Fibroblast of pulmonary artery (primary cell): ENCODE data around the gene WDR75.

Experiments used
- DNase-seq: peaks from one replicate; pipeline ENCODE4 v3.0.0-alpha.2; 2010; ENCODE audit warnings: low read depth
- H3K4me3 ChIP-seq: replicated peaks from 2 replicates; pipeline ENCODE4 v1.5.1; 2011; ENCODE audit warnings: low read depth, mild to moderate bottlenecking, control low read depth, low read length, moderate library complexity
- TF ChIP-seq, protein P1 (sequence below): IDR thresholded peaks from 2 replicates; pipeline ENCODE4 v1.5.1; 2011; ENCODE audit warnings: mild to moderate bottlenecking, control low read depth, low read length, inconsistent platforms; ENCODE audit errors: missing control alignments

The WDR75 gene

DNA sequence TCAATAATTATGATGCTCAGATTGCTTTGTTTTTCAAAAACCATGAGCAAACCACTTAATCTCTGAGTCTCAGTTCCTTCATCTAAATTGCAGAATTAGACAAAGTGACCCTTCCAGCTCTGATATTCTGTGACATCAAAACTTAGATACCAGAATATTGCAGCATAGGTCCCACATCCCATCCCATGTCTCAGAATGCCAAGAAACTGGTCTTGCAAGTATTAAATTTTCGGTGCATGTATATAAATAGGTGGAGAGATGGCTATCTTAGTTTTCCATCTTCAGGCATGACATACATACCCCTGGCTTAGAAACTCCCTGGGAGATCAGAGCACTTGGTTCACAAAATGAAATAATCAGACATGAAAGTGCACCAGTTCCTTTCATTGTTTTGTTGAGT is 39.8 kb downstream of the WDR75 start:
- no peak for DNase-seq
- no peak overlapping the region for H3K4me3 ChIP-seq
- TF ChIP-seq, protein P1, sequence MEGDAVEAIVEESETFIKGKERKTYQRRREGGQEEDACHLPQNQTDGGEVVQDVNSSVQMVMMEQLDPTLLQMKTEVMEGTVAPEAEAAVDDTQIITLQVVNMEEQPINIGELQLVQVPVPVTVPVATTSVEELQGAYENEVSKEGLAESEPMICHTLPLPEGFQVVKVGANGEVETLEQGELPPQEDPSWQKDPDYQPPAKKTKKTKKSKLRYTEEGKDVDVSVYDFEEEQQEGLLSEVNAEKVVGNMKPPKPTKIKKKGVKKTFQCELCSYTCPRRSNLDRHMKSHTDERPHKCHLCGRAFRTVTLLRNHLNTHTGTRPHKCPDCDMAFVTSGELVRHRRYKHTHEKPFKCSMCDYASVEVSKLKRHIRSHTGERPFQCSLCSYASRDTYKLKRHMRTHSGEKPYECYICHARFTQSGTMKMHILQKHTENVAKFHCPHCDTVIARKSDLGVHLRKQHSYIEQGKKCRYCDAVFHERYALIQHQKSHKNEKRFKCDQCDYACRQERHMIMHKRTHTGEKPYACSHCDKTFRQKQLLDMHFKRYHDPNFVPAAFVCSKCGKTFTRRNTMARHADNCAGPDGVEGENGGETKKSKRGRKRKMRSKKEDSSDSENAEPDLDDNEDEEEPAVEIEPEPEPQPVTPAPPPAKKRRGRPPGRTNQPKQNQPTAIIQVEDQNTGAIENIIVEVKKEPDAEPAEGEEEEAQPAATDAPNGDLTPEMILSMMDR = no peak

DNA sequence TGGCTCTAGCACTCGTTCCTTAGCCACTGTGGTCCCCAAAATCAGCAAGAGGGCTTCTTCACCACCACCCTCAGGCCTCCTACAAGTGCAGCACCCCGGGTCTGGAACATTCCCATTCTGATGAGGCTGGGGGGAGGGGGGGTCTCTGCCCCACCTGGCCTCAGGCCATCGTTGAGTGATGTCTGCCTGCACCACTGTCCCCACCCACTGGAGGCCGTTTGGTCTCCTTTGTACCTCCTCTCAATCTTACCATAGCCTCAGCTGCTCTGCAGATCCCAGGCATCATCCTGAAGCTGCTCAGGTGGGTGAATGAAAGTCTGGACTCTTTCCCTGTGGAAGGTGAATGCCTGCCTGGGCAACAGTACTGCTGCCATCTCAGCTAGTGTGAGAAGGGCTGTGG is 42.3 kb downstream of the WDR75 start:
- TF ChIP-seq, protein P1 = no peak
- DNase-seq = no peak
- H3K4me3 ChIP-seq = no peak overlapping the region

DNA sequence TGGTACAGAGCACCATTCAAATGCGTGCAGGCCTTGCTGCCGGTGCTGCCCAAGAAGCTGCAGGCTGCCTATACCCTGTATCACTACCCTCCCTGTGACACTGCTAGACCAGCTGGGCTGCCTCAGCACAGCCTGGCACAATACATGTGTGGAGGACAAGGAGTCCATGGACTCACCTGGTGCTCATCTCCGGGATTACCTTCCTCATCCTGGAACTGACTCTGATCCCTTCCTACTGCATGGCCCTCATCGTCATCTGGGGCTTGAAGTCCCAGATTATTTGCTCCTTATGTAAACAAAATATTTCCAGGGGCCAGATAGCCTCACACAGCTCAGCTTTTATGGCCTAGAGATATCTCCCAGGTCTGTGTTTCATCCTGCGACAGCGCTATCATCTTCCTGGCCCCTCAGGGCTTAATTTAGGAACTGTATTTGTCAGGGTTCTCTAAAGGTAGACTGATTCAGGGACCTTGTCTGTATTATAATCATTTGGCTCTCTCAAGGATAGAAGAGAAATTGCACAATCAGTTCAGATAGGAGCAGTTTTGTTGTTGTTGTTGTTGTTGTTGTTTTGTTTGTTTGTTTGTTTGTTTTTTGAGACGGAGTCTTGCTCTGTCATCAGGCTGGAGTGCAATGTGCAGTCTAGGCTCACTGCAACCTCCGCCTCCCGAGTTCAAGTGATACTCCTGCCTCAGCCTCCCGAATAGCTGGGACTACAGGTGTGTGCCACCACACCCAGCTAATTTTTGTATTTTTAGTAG is 42.9 kb downstream of the WDR75 start:
- TF ChIP-seq, protein P1 = no peak
- no peak overlapping the region for H3K4me3 ChIP-seq
- no peak for DNase-seq

DNA sequence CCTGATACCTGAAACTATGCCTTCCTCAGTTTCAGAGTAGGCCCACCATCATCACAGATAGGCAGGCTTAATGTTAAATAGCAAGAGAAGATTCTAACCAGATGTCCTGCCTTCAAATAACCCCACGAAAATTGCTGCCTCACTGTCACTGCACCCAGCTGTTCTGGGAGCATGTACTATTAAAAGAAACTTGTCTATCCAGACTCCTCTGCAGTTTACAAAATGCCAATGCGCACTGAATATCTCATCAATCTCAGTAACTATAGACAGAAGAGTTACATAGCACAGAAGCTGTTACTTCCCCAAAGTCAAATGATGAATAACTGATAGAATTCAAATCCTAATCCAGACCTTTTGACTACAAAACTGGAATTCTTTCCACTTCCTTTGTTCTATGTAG is 43.9 kb downstream of the WDR75 start:
- DNase-seq = no peak
- TF ChIP-seq, protein P1 = no peak
- H3K4me3 ChIP-seq = no peak overlapping the region

DNA sequence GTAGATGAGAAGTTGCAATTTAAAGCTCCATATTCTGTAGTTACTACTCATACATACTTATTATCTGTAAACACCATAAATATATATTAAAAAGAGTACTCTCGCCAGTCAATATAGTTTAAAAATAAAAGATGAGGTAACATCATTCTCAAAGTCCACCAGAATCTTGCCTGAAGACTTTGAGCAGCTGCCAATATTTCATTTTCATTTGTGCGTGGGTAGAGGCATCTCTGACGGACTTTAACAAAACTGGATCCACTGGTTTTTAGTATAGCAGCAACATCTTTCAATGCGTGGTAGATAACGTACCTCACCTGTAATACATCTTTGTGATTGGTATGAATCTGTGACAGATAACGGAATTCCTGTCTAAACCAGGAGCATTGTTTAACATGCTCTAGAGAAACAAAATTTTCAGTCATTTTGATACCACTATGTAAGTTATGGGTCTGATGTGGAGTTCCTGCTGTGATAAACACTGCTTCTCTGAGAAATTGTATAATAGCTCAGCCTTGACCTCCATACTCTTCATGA is 45.0 kb downstream of the WDR75 start:
- TF ChIP-seq, protein P1 = no peak
- no peak overlapping the region for H3K4me3 ChIP-seq
- no peak for DNase-seq

DNA sequence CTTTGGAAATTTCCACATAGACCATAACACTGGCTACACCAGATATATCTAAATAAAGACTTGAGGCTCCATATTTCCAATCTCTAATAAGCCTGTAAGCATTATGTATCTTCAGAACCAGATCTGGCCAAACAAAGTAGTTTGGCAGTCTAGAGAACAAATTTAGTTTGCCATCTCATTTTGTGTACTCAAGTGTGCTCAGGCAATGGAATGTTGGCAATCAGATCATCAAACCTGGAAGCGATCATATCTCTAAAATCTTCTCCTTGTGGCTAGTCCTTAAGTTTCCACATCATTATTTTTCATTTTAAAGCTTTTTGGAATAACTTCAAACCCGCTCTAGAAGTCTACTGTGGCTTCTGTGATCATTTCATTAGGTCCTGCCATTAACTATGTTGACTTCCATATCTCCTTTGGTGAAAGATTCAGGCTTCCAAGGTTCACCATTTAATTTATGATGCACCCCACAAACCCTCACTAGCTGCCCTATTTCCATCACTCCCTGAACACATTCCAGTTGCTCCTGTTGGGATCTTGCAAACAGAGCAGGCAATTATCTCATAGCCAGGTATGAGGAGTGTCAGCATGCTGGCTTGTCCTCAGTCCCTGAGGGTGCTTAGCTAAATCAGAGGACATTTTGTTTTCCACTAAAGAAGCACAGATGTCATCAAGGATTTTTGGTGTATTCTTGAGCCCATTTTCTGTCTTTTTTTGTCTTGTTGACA is 46.2 kb downstream of the WDR75 start:
- no peak overlapping the region for H3K4me3 ChIP-seq
- DNase-seq = no peak
- TF ChIP-seq, protein P1 = no peak
